HEK293 (cell line): Measurements from ENCODE around the gene CCDC149.

ENCODE experiments used
- CTCF ChIP-seq: fragments of 450-650 bp; formaldehyde crosslinking; IDR thresholded peaks from 2 replicates; pipeline ENCODE4 v1.5.1; 2016; ENCODE audit warnings: missing biosample characterization, missing genetic modification characterization
- GFI1B ChIP-seq: fragments of 450-650 bp; formaldehyde crosslinking; IDR thresholded peaks from 2 replicates; pipeline ENCODE4 v1.5.1; 2016; ENCODE audit warnings: missing biosample characterization, missing genetic modification characterization
- SP7 ChIP-seq: fragments of 450-650 bp; formaldehyde crosslinking; IDR thresholded peaks from 2 replicates; pipeline ENCODE4 v1.5.1; 2016; ENCODE audit warnings: missing biosample characterization, missing genetic modification characterization
- TSHZ1 ChIP-seq: fragments of 450-650 bp; formaldehyde crosslinking; IDR thresholded peaks from 2 replicates; pipeline ENCODE4 v1.5.1; 2016; ENCODE audit warnings: missing biosample characterization, missing genetic modification characterization, borderline replicate concordance
- ZFHX2 ChIP-seq: fragments of 450-650 bp; formaldehyde crosslinking; conservative IDR thresholded peaks from 2 replicates; pipeline ENCODE4 v1.5.1; 2016; ENCODE audit warnings: missing biosample characterization, missing genetic modification characterization
- ZNF239 ChIP-seq: fragments of 450-650 bp; formaldehyde crosslinking; IDR thresholded peaks from 2 replicates; pipeline ENCODE4 v1.5.1; 2016; ENCODE audit warnings: missing biosample characterization, missing genetic modification characterization
- ZNF24 ChIP-seq: fragments of 450-650 bp; formaldehyde crosslinking; IDR thresholded peaks from 2 replicates; pipeline ENCODE4 v1.5.1; 2016; ENCODE audit warnings: missing biosample characterization, missing genetic modification characterization
- ZNF426 ChIP-seq: fragments of 450-650 bp; formaldehyde crosslinking; IDR thresholded peaks from 2 replicates; pipeline ENCODE4 v1.5.1; 2017; ENCODE audit warnings: missing biosample characterization, missing genetic modification characterization, mild to moderate bottlenecking, inconsistent platforms, moderate library complexity

GRCh38 chr4:24781999-24782745 lies 130.7 kb downstream of the CCDC149 start:
- no peak for TF ChIP-seq CTCF
- no peak for TF ChIP-seq ZFHX2 (tag by site-specific recombination)
- TF ChIP-seq SP7 (tag by site-specific recombination), result no peak
- TF ChIP-seq ZNF426 (tag by site-specific recombination), result no peak
- TF ChIP-seq GFI1B, result no peak
- no peak for TF ChIP-seq TSHZ1 (tag by site-specific recombination)
- no peak for TF ChIP-seq ZNF239 (tag by site-specific recombination)
- no peak for TF ChIP-seq ZNF24 (tag by site-specific recombination)
